Measurements from ENCODE around the gene KIF13A.
"Not testable (repeated sequence)": the region's sequence is repeated elsewhere in the genome, so short reads cannot be mapped to it uniquely, and the experiment has no call there.

The KIF13A gene

DNA sequence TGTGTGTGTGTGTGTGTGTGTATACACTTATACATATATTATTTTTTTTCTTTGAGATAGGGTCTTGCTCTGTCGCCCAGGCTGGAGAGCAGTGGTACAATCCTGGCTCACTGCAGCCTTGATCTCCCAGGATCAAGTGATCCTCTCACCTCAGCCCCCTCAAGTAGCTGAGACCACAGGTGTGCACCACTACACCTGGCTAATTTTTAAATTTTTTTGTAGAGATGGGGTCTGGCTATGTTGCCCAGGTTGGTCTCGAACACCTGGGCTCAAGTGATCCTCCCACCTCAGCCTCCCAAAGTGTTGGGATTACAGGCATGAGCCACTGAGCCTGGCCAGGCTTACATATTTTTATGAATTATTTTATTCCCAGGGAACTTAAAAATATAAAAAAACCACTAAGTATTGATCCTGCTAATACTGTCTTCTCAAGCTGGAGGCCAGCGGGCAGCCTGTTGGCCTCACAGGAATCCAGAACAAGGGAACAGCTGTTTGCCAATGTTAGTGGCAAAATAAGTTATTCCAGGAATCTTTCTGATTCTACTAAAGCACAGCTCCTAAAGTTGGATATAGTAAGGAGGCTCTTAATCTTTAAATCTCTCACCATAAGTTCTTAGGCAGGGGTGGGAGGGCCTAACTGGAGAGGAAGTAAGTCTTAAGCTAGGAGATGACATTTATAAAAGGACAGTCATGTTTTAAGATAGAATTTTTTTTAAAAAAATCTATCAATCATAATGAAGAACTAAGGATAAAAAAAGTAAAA, 145.2 kb downstream of the KIF13A start:
- no peak for DNase-seq

GRCh38 chr6:17839513-17840223, 147.8 kb downstream of the KIF13A start:
- no peak for DNase-seq

DNA sequence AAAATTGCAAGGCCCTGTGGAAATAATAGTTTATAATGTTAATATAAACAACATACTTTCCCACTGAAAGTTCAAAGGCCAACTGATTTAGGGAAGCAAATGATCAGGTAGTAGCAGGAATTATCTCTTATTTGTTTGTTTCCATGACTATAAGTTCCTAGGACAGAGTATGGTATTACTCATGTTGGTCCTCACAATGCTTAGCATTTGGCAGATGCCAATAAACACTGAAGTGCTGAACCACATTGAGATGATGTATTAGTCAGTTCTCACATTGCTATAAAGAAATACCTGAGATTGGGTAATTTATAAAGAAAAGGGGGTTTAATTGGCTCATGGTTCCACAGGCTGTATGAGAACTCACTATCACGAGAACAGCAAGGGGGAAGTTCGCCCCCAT, 151.1 kb downstream of the KIF13A start:
- no peak for DNase-seq

GRCh38 chr6:17835784-17836183, 151.7 kb downstream of the KIF13A start:
- DNase-seq = no peak

- peak; percentile 20 for DNase-seq
Observed at GRCh38 chr6:17831135-17831534, 156.3 kb downstream of the KIF13A start.

- no peak for DNase-seq
Observed at GRCh38 chr6:17829905-17830304, 157.5 kb downstream of the KIF13A start.

DNA sequence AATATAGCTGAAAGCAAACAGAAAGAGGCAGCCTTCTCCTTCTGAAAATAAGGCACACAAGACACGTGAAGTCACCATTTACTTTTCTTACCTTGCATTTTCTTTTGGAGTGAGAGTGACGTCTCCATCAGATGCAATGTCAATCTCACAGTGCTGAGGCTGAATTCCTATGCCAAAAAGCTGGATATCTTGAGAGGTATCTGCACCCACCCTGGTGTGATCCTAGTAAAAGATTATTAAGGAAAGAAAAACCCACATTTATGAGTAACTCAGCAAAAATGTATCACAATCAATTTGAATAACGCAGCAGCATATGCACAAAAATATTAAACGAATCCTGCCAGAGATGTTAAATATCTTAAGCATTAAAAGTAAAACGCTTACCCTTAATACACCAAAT, 159.3 kb downstream of the KIF13A start:
- no peak for DNase-seq

GRCh38 chr6:17826301-17826700, 161.1 kb downstream of the KIF13A start:
- DNase-seq = no peak

DNA sequence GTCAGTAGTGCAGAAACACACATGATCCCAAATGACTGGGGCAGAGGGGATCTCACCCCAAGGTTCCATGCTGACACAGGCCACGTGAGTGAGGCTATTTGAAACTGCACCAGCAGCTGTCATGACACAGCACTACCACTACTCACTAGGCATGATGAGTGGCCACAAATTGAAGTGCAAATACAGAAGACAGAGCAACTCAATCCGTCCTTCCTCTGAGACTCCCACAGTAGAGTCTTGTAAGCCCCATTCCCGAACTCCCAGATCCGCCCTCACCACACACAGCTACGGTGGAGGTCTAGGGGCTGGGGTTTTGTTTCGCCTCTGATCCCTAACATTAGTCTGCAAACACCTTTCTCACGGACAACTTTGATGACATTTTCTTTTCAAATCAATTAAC, 167.4 kb downstream of the KIF13A start:
- no peak for DNase-seq

DNA sequence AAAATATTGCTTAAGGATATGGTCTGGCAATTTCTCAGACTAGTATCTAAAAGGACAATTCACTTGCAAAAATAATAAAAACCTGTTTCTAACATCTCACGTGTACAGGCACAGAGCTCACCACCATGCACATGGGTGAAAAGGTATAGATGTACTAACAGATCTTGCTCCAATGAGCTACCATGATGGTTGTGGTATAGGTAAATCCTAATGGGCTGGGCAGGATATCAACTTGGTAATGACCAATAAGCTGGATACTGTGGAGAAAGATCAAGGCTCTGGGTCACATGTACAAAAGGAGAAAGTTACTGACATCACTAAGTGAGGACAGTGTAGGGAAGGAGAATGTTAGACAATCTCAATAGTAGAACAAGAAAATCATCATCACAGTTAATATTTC, 169.7 kb downstream of the KIF13A start:
- DNase-seq = no peak

- DNase-seq = no peak
Observed at GRCh38 chr6:17816921-17817611, 170.4 kb downstream of the KIF13A start.

DNA sequence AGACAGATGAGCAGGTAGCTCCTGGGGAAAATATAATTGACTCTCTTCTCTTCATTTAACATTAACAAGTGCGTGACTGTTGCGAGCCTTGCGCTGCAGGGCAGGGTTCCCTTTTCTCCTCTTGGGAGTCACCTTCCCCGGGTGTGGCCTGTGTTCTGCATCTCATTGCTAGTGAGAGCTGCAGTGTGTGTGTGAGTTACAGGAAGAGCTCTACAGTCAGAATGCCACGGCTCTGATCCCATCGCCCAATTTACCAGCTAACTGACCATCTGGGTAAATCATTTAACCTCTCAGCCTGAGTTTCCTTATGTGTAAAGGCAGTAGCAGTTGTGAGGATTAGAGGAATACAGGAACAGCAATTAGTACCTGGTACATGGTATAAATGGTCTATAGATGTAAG, 173.9 kb downstream of the KIF13A start:
- no peak for DNase-seq

DNA sequence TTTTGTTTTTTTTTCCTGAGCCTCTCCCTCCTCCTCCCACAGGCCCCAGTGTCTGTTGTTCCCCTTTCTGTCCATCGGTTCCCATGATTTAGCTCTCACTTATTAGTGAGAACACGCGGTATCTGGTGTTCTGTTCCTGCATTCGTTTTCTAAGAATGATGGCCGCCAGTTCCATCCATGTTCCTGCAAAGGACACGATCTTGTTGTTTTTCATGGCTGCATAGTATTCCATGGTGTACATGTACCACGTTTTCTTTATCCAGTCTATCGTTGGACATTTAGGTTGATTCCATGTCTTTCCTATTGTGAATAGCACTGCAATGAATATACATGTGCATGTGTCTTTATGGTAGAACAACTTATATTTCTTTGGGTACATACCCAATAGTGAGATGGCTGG, 175.1 kb downstream of the KIF13A start:
- DNase-seq = no peak

GRCh38 chr6:17808609-17809008, 178.8 kb downstream of the KIF13A start:
- no peak for DNase-seq

- not testable (repeated sequence) for DNase-seq
Observed at GRCh38 chr6:17807431-17807830, 180.0 kb downstream of the KIF13A start.

DNA sequence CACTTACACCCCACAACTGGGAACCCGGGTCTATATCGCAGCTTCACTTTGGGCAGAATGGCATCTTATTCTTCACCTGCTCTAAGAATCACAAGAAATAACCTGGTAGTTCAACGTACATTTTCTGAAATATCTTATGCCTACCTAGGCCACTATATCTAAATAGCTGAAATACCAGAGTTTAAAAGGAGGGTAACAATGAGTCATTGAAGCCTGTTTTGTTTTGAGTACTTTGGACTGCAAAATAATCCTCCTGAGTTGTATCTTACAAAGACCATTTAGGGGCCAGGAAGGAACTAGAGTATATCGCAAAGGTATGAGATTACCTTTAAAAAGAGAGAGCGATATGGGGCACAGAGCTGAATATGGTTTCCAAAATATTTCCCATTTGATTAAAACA, 184.0 kb downstream of the KIF13A start:
- no peak for DNase-seq

- DNase-seq = no peak
Observed at GRCh38 chr6:17798477-17799154, 188.8 kb downstream of the KIF13A start.

- no peak for DNase-seq
Observed at GRCh38 chr6:17790489-17790888, 196.9 kb downstream of the KIF13A start.

GRCh38 chr6:17785094-17785787, 202.2 kb downstream of the KIF13A start:
- no peak for DNase-seq

GRCh38 chr6:17780061-17780460, 207.4 kb downstream of the KIF13A start:
- no peak for DNase-seq

- no peak for DNase-seq
Observed at GRCh38 chr6:17771609-17772008, 215.8 kb downstream of the KIF13A start.

- no peak for DNase-seq
Observed at GRCh38 chr6:17768881-17769280, 218.6 kb downstream of the KIF13A start.

DNA sequence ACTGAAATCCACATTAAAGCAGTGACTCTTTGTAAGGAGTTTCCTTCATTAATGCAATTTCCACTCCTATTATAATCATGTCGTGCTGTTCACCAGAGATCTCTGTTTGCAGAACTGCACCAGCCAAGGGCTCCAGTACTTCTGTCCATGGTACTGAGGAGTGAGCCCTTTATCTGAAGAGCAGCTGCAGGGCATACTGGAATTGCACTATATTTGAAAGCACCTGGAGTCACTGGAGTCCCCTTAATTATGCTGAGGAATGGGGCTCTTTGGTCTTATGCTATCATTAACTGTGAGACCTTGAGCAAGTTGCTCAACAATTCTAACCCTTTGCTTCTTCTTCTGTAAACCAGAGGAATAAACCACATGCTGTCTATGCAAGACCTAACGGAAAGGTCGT, 219.0 kb downstream of the KIF13A start:
- DNase-seq = no peak

All from T1000 (cell line).